Ovary (tissue), 3 donors: ENCODE results near the gene MT1X.
"Not testable (repeated sequence)": the region's sequence is repeated elsewhere in the genome, so short reads cannot be mapped to it uniquely, and the experiment has no call there.

Source experiments
- CTCF ChIP-seq, 3 donors: fragments of 450-650 bp in 2 of 3; fragments of 200-600 bp in 1 of 3; IDR thresholded peaks; one replicate each; pipeline versions ENCODE4 v1.5.1 to v1.8.0; 2016 to 2022; ENCODE audit warnings: antibody characterized with exemption in 3 of 3, mild to moderate bottlenecking in 1 of 3
- POLR2A ChIP-seq: fragments of 450-650 bp; IDR thresholded peaks from one replicate; pipeline ENCODE4 v1.6.1; 2017; ENCODE audit warnings: antibody characterized with exemption, mild to moderate bottlenecking, moderate library complexity
- donor health status: DM: no; HTN: no; CAD: no.

- TF ChIP-seq POLR2A; CTCF (IDR thresholded peaks at IDR 0.05): not testable (repeated sequence)
Measured at GRCh38 chr16:56665286-56666261, 16.7 kb upstream of the MT1X start.
